Trophoblast cell (in vitro differentiated cells and primary cell): ENCODE results near the gene CD2AP.

Experiments used
- DNase-seq, 2 donors: peaks; one replicate each; pipeline ENCODE4 v3.0.0-alpha.2; 2016
- H2AFZ ChIP-seq: 2 replicates; pipeline ENCODE4 v1.6.1; 2013; ENCODE audit warnings: low read length, moderate library complexity, mild to moderate bottlenecking; ENCODE audit not compliant: insufficient read depth, poor library complexity
- H2AK5ac ChIP-seq: 2 replicates; pipeline ENCODE4 v1.6.1; 2013; ENCODE audit warnings: mild to moderate bottlenecking, low read length
- H2BK120ac ChIP-seq: 2 replicates; pipeline ENCODE4 v1.6.1; 2013; ENCODE audit warnings: low read length, mild to moderate bottlenecking, moderate library complexity; ENCODE audit not compliant: insufficient read depth, poor library complexity
- H2BK12ac ChIP-seq: 2 replicates; pipeline ENCODE4 v1.6.1; 2013; ENCODE audit warnings: mild to moderate bottlenecking, low read length, moderate library complexity
- H2BK5ac ChIP-seq: 2 replicates; pipeline ENCODE4 v1.6.1; 2013; ENCODE audit warnings: low read length, low read depth, moderate library complexity, mild to moderate bottlenecking; ENCODE audit not compliant: poor library complexity
- H3K14ac ChIP-seq: 2 replicates; pipeline ENCODE4 v1.6.1; 2013; ENCODE audit warnings: mild to moderate bottlenecking, low read length
- H3K18ac ChIP-seq: 2 replicates; pipeline ENCODE4 v1.6.1; 2013; ENCODE audit warnings: mild to moderate bottlenecking, low read length
- H3K23ac ChIP-seq: 2 replicates; pipeline ENCODE4 v1.6.1; 2013; ENCODE audit warnings: low read length
- H3K27ac ChIP-seq: 2 replicates; pipeline ENCODE4 v1.5.1; 2013; ENCODE audit warnings: low read depth, mild to moderate bottlenecking, inconsistent platforms, low read length, moderate library complexity
- H3K27me3 ChIP-seq: 2 replicates; pipeline ENCODE4 v1.6.1; 2013; ENCODE audit warnings: inconsistent platforms, mild to moderate bottlenecking, low read length, moderate library complexity; ENCODE audit not compliant: insufficient read depth
- H3K36me3 ChIP-seq, 2 experiments: 1 replicate in 1 of 2; 2 replicates in 1 of 2; pipeline ENCODE4 v1.6.1; 2013; ENCODE audit warnings: low read length in 2 of 2, mild to moderate bottlenecking in 2 of 2, moderate library complexity in 1 of 2; ENCODE audit not compliant: insufficient read depth in 2 of 2, control insufficient read depth in 1 of 2
- H3K4ac ChIP-seq: 2 replicates; pipeline ENCODE4 v1.6.1; 2013; ENCODE audit warnings: low read depth, mild to moderate bottlenecking, low read length, moderate library complexity
- H3K4me1 ChIP-seq, 2 experiments: 1 replicate in 1 of 2; 2 replicates in 1 of 2; pipeline ENCODE4 v1.6.1; 2013; ENCODE audit warnings: low read length in 2 of 2, mild to moderate bottlenecking in 2 of 2, moderate library complexity in 1 of 2; ENCODE audit not compliant: insufficient read depth in 2 of 2, control insufficient read depth in 1 of 2
- H3K4me2 ChIP-seq: 2 replicates; pipeline ENCODE4 v1.6.1; 2013; ENCODE audit warnings: inconsistent platforms, mild to moderate bottlenecking, low read length, moderate library complexity
- H3K4me3 ChIP-seq: 2 replicates; pipeline ENCODE4 v1.5.1; 2013; ENCODE audit warnings: mild to moderate bottlenecking, low read depth, low read length, inconsistent platforms
- H3K79me1 ChIP-seq: one replicate; pipeline ENCODE4 v1.6.1; 2013; ENCODE audit warnings: low read length
- H3K79me2 ChIP-seq: 2 replicates; pipeline ENCODE4 v1.6.1; 2013; ENCODE audit warnings: low read length, mild to moderate bottlenecking; ENCODE audit not compliant: control insufficient read depth, insufficient read depth, poor library complexity
- H3K9ac ChIP-seq: 2 replicates; pipeline ENCODE4 v1.6.1; 2013; ENCODE audit warnings: mild to moderate bottlenecking, low read length
- H3K9me3 ChIP-seq: 2 replicates; pipeline ENCODE4 v1.6.1; 2013; ENCODE audit warnings: low read depth, mild to moderate bottlenecking, control low read depth, inconsistent platforms, low read length; ENCODE audit not compliant: insufficient read depth
- H4K12ac ChIP-seq: 2 replicates; pipeline ENCODE4 v1.6.1; 2013; ENCODE audit warnings: low read depth, mild to moderate bottlenecking, low read length, moderate library complexity
- H4K8ac ChIP-seq: 2 replicates; pipeline ENCODE4 v1.6.1; 2013; ENCODE audit warnings: low read depth, mild to moderate bottlenecking, low read length, moderate library complexity
- H4K91ac ChIP-seq: one replicate; pipeline ENCODE4 v1.6.1; 2013; ENCODE audit warnings: low read depth, mild to moderate bottlenecking, low read length, moderate library complexity
- WGBS: extraction: QIAGEN DNeasy Blood & Tissue Kit; methylation state at CpG from one replicate; pipeline ENCODE4 v1.1.7; 2013; ENCODE audit warnings: missing lambda C conversion rate; ENCODE audit not compliant: insufficient read length, insufficient coverage; ENCODE audit errors: extremely low coverage; 5-methylcytosine and 5-hydroxymethylcytosine counted together

The CD2AP gene

GRCh38 chr6:47454713-47455396, 22.7 kb upstream of the CD2AP start:
- Histone ChIP-seq H3K4me3 (no peak overlapping the region), H2AFZ (no peak overlapping the region), H3K18ac (no peak overlapping the region), H3K4ac (no peak overlapping the region), H3K23ac (no peak overlapping the region), H2BK12ac (no peak overlapping the region), H3K4me2 (no peak overlapping the region), H3K9me3 (no peaks in the 10 kb centered on the region), H4K12ac (no peak overlapping the region), H3K27me3 (no peaks in the 10 kb centered on the region), H3K79me2 (no peaks in the 10 kb centered on the region), H2BK120ac (no peak overlapping the region), H4K91ac (no peak overlapping the region), H3K36me3 (no peaks in the 10 kb centered on the region), H3K4me1 (no peaks in the 10 kb centered on the region), H2AK5ac (no peak overlapping the region), H3K79me1 (no peaks in the 10 kb centered on the region), H3K9ac (no peak overlapping the region), H2BK5ac (no peak overlapping the region), H4K8ac (no peak overlapping the region), H3K27ac (no peak overlapping the region), H3K14ac (no peak overlapping the region)
- no peak for DNase-seq
- WGBS = no CpG with 5 or more reads among the region's 6 CpGs

- no CpG with 5 or more reads among the region's 4 CpGs for WGBS
- H3K23ac ChIP-seq = no peak overlapping the region
- no peak overlapping the region for H3K4me2 ChIP-seq
- no peaks in the 10 kb centered on the region for H3K27me3 ChIP-seq
- no peak overlapping the region for H3K4ac ChIP-seq
- H2BK5ac ChIP-seq = no peak overlapping the region
- H4K8ac ChIP-seq = no peak overlapping the region
- H3K9me3 ChIP-seq = no peaks in the 10 kb centered on the region
- no peak overlapping the region for H3K4me3 ChIP-seq
- no peaks in the 10 kb centered on the region for H3K79me1 ChIP-seq
- H2BK120ac ChIP-seq = no peak overlapping the region
- no peak overlapping the region for H2AK5ac ChIP-seq
- DNase-seq = no peak
- no peak overlapping the region for H4K91ac ChIP-seq
- H3K27ac ChIP-seq = no peak overlapping the region
- no peak overlapping the region for H2BK12ac ChIP-seq
- no peak overlapping the region for H3K14ac ChIP-seq
- no peaks in the 10 kb centered on the region for H3K4me1 ChIP-seq
- no peak overlapping the region for H3K18ac ChIP-seq
- H2AFZ ChIP-seq = no peak overlapping the region
- H3K36me3 ChIP-seq = no peaks in the 10 kb centered on the region
- H3K79me2 ChIP-seq = no peaks in the 10 kb centered on the region
- H3K9ac ChIP-seq = no peak overlapping the region
- H4K12ac ChIP-seq = no peak overlapping the region
Observed at GRCh38 chr6:47455533-47456209, 21.9 kb upstream of the CD2AP start.

DNA sequence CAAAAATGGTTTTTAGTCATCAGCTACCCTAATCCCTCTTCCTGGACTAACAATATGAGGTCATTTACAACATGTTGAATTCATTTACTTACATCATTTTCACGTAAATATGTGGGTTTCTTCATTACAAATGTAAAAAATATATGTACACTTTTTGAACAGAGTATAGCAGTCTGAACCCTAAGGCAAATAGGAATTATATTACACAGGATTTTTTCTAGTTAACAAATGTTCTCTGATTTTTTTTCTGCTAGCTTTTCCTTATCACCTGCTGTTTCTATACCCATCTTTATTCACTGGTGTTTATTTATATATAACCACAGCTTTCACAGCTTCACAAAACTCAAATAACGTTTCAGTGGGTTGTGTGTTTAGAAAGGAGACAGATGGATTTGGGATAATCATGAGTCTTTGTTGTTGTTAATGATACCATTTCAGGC, 21.0 kb upstream of the CD2AP start:
- H4K8ac ChIP-seq = no peak overlapping the region
- H3K79me2 ChIP-seq = no peaks in the 10 kb centered on the region
- H3K18ac ChIP-seq = no peak overlapping the region
- H2BK12ac ChIP-seq = no peak overlapping the region
- H3K4me3 ChIP-seq = no peak overlapping the region
- no peaks in the 10 kb centered on the region for H3K27me3 ChIP-seq
- H4K12ac ChIP-seq = no peak overlapping the region
- H3K4me1 ChIP-seq = no peaks in the 10 kb centered on the region
- no peak overlapping the region for H2BK5ac ChIP-seq
- H3K4me2 ChIP-seq = no peak overlapping the region
- no peak overlapping the region for H3K27ac ChIP-seq
- H2BK120ac ChIP-seq = no peak overlapping the region
- H3K9me3 ChIP-seq = no peaks in the 10 kb centered on the region
- H2AK5ac ChIP-seq = no peak overlapping the region
- H3K14ac ChIP-seq = no peak overlapping the region
- DNase-seq = no peak
- H4K91ac ChIP-seq = no peak overlapping the region
- H3K79me1 ChIP-seq = no peaks in the 10 kb centered on the region
- no peaks in the 10 kb centered on the region for H3K36me3 ChIP-seq
- no CpG with 5 or more reads among the region's 2 CpGs for WGBS
- H2AFZ ChIP-seq = no peak overlapping the region
- H3K4ac ChIP-seq = no peak overlapping the region
- H3K9ac ChIP-seq = no peak overlapping the region
- no peak overlapping the region for H3K23ac ChIP-seq

- H3K79me1 ChIP-seq = no peaks in the 10 kb centered on the region
- WGBS = no CpG with 5 or more reads among the region's 2 CpGs
Observed at GRCh38 chr6:47457370-47457769, 20.2 kb upstream of the CD2AP start.

More at GRCh38 chr6:47457370-47457769, 20.2 kb upstream of the CD2AP start:
- Histone ChIP-seq H3K79me2 (no peaks in the 10 kb centered on the region), H4K91ac (no peak overlapping the region), H2BK12ac (no peak overlapping the region), H4K12ac (no peak overlapping the region), H3K27me3 (no peaks in the 10 kb centered on the region), H3K4me2 (no peak overlapping the region), H2BK120ac (no peak overlapping the region), H3K14ac (no peak overlapping the region), H3K4me3 (no peak overlapping the region), H4K8ac (no peak overlapping the region), H3K4ac (no peak overlapping the region), H2AK5ac (no peak overlapping the region), H2BK5ac (no peak overlapping the region), H3K9me3 (no peaks in the 10 kb centered on the region), H3K36me3 (no peaks in the 10 kb centered on the region), H3K27ac (no peak overlapping the region), H3K18ac (no peak overlapping the region), H2AFZ (no peak overlapping the region), H3K4me1 (no peaks in the 10 kb centered on the region), H3K23ac (no peak overlapping the region), H3K9ac (no peak overlapping the region)
- no peak for DNase-seq
